ENCODE results near the gene UBAC2.

UBAC2 gene

GRCh38 chr13:99221567-99222239, 21.0 kb downstream of the UBAC2 start:
- no peak for TF ChIP-seq ZFX (IDR thresholded peaks at IDR 0.05; ENCODE audit: borderline replicate concordance)
- no peak for TF ChIP-seq CTCF (IDR thresholded peaks at IDR 0.05)
- H3K27ac ChIP-seq: no peak overlapping the region

GRCh38 chr13:99223587-99223986, 22.9 kb downstream of the UBAC2 start:
- H3K27ac ChIP-seq: no peak overlapping the region
- TF ChIP-seq CTCF (IDR thresholded peaks at IDR 0.05) (no peak), ZFX (IDR thresholded peaks at IDR 0.05; ENCODE audit: borderline replicate concordance) (no peak)

- TF ChIP-seq ZFX (IDR thresholded peaks at IDR 0.05; ENCODE audit: borderline replicate concordance): no peak
- TF ChIP-seq CTCF (IDR thresholded peaks at IDR 0.05): no peak
- H3K27ac ChIP-seq: no peak overlapping the region
Observed at GRCh38 chr13:99224021-99224420, 23.4 kb downstream of the UBAC2 start.

GRCh38 chr13:99225078-99225477, 24.4 kb downstream of the UBAC2 start:
- H3K27ac ChIP-seq: no peak overlapping the region
- TF ChIP-seq ZFX (IDR thresholded peaks at IDR 0.05; ENCODE audit: borderline replicate concordance) (no peak), CTCF (IDR thresholded peaks at IDR 0.05) (no peak)

- no peak for TF ChIP-seq CTCF (IDR thresholded peaks at IDR 0.05)
- no peak for TF ChIP-seq ZFX (IDR thresholded peaks at IDR 0.05; ENCODE audit: borderline replicate concordance)
Observed at GRCh38 chr13:99226513-99226912, 25.9 kb downstream of the UBAC2 start.

GRCh38 chr13:99227331-99227900, 26.8 kb downstream of the UBAC2 start:
- H3K27ac ChIP-seq: no peak overlapping the region
- TF ChIP-seq ZFX (IDR thresholded peaks at IDR 0.05; ENCODE audit: borderline replicate concordance) (no peak), CTCF (IDR thresholded peaks at IDR 0.05) (no peak)

More at GRCh38 chr13:99226513-99226912, 25.9 kb downstream of the UBAC2 start:
- H3K27ac ChIP-seq: no peak overlapping the region

- no peak overlapping the region for H3K27ac ChIP-seq
Observed at GRCh38 chr13:99227909-99228688, 27.4 kb downstream of the UBAC2 start.

More at GRCh38 chr13:99227909-99228688, 27.4 kb downstream of the UBAC2 start:
- no peak for TF ChIP-seq CTCF (IDR thresholded peaks at IDR 0.05)
- TF ChIP-seq ZFX (IDR thresholded peaks at IDR 0.05; ENCODE audit: borderline replicate concordance): no peak
